PFSK-1 (cell line): ENCODE results near the gene CAV1.

Experiments used
- FOXP2 ChIP-seq: optimal IDR thresholded peaks from 2 replicates; pipeline ENCODE3; 2011; ENCODE audit warnings: borderline replicate concordance, control low read depth, inconsistent platforms; ENCODE audit not compliant: insufficient read depth; ENCODE audit errors: extremely low read length, extremely low read depth
- POLR2AphosphoS5 ChIP-seq: IDR thresholded peaks from 2 replicates; pipeline ENCODE4 v1.6.1; 2012; ENCODE audit warnings: low read depth, mild to moderate bottlenecking, control low read depth, low read length, moderate library complexity
- REST ChIP-seq, 2 experiments: IDR thresholded peaks; 2 replicates each; pipeline versions ENCODE4 v1.6.1 to v1.8.0; 2011 to 2012; ENCODE audit warnings: low read depth in 2 of 2, low read length in 2 of 2, control low read depth in 1 of 2, inconsistent platforms in 1 of 2, mild to moderate bottlenecking in 1 of 2, moderate library complexity in 1 of 2; ENCODE audit not compliant: insufficient read depth in 1 of 2
- SIN3A ChIP-seq: IDR thresholded peaks from 2 replicates; pipeline ENCODE4 v1.6.1; 2012; ENCODE audit warnings: mild to moderate bottlenecking, low read length, moderate library complexity, borderline replicate concordance; ENCODE audit not compliant: insufficient read depth
- TAF1 ChIP-seq: IDR thresholded peaks from 2 replicates; pipeline ENCODE4 v1.6.1; 2012; ENCODE audit warnings: low read length, control low read depth, borderline replicate concordance; ENCODE audit not compliant: insufficient read depth

CAV1 gene

GRCh38 chr7:116582164-116582732 is 57.4 kb downstream of the CAV1 start:
- no peak for TF ChIP-seq SIN3A
- no peak for TF ChIP-seq REST (IDR thresholded peaks at IDR 0.05; ENCODE audit: insufficient read depth in 1 of 2, low read depth in 2 of 2, low read length in 2 of 2)
- TF ChIP-seq FOXP2, result no peak
- no peak for TF ChIP-seq TAF1
- no peak for TF ChIP-seq POLR2AphosphoS5

GRCh38 chr7:116582806-116583444 is 58.1 kb downstream of the CAV1 start:
- TF ChIP-seq POLR2AphosphoS5 (no peak), REST (IDR thresholded peaks at IDR 0.05; ENCODE audit: insufficient read depth in 1 of 2, low read depth in 2 of 2, low read length in 2 of 2) (no peak), SIN3A (no peak), TAF1 (no peak), FOXP2 (no peak)

GRCh38 chr7:116583653-116584052 is 58.8 kb downstream of the CAV1 start:
- TF ChIP-seq REST (IDR thresholded peaks at IDR 0.05; ENCODE audit: insufficient read depth in 1 of 2, low read depth in 2 of 2, low read length in 2 of 2), result no peak
- TF ChIP-seq SIN3A, result no peak
- no peak for TF ChIP-seq FOXP2
- TF ChIP-seq TAF1, result no peak
- no peak for TF ChIP-seq POLR2AphosphoS5

GRCh38 chr7:116584721-116585120 is 59.9 kb downstream of the CAV1 start:
- no peak for TF ChIP-seq FOXP2
- no peak for TF ChIP-seq SIN3A
- no peak for TF ChIP-seq REST (IDR thresholded peaks at IDR 0.05; ENCODE audit: insufficient read depth in 1 of 2, low read depth in 2 of 2, low read length in 2 of 2)
- no peak for TF ChIP-seq TAF1
- TF ChIP-seq POLR2AphosphoS5, result no peak
